HCT116 (cell line): ENCODE results near the gene HORMAD1. TPM values are rescaled to one million over a fixed set of nuclear protein-coding genes. Genes with fewer than 3 reads are reported as not detected.
"Not testable (repeated sequence)": the region's sequence is repeated elsewhere in the genome, so short reads cannot be mapped to it uniquely, and the experiment has no call there.

Source experiments
- ATAC-seq: fragments of 200-7000 bp; cut with Tn5 transposase; 2 replicates; pipeline ENCODE4 v1.9.1; 2020; ENCODE audit warnings: mild to moderate bottlenecking, moderate library complexity
- BruUV-seq: library from RNA; stranded (reverse); fragments of 400-500 nt; replicated peaks from 2 replicates; lab custom pipeline; 2021; lab: Mats Ljungman, UMichigan
- CTCF ChIA-PET: fragments of 300-600 bp; sonication (Branson Sonifier 250); formaldehyde crosslinking; loops from one replicate; lab custom pipeline; 2021; ENCODE audit warnings: antibody characterized with exemption; lab: Charles Lee
- POLR2A ChIA-PET: fragments of 300-600, 350-600 bp; sonication (Branson Sonifier 250); formaldehyde crosslinking; loops from one replicate; lab custom pipeline; 2021; ENCODE audit warnings: antibody characterized with exemption; lab: Charles Lee
- RAD21 ChIA-PET, 2 experiments: fragments of 300-600 bp; sonication (Branson Sonifier 250); formaldehyde crosslinking; loops; one replicate each; lab custom pipeline; 2023; ENCODE audit warnings: low total read pairs in 2 of 2; ENCODE audit not compliant: uncharacterized antibody in 2 of 2, unreplicated experiment in 2 of 2, low non-redundant PET in 1 of 2; lab: Charles Lee
- DNase-seq: peaks from one replicate; pipeline ENCODE4 v3.0.0-alpha.2; 2010; ENCODE audit warnings: low read depth, low spot score
- H2AFZ ChIP-seq: fragments of 200-600 bp; shearing (Covaris generic), sonication (generic); 2 replicates; pipeline ENCODE4 v1.6.1; 2017; ENCODE audit warnings: low read depth, mixed run types, mixed read lengths, antibody characterized with exemption, low read length; ENCODE audit not compliant: poor library complexity, severe bottlenecking
- H3K27ac ChIP-seq: 2 replicates; pipeline ENCODE4 v1.5.1; 2012; ENCODE audit warnings: low read depth, low read length
- H3K27me3 ChIP-seq: fragments of 200-600 bp; sonication (generic); 2 replicates; pipeline ENCODE4 v1.6.1; 2016; ENCODE audit warnings: mixed run types, low read length, mixed read lengths; ENCODE audit not compliant: insufficient read depth
- H3K36me3 ChIP-seq, 2 experiments: fragments of 200-500 bp in 1 of 2; fragments of 200-600 bp in 1 of 2; sonication (Bioruptor generic) in 1 of 2; sonication (generic) in 1 of 2; 2 replicates each; pipeline versions ENCODE4 v1.5.1 to v1.6.1; 2014 to 2016; ENCODE audit warnings: low read length in 2 of 2, inconsistent platforms in 1 of 2, mixed read lengths in 1 of 2, mixed run types in 1 of 2; ENCODE audit not compliant: insufficient read depth in 2 of 2, control insufficient read depth in 1 of 2
- H3K4me1 ChIP-seq, 2 experiments: fragments of 200-600 bp in 1 of 2; sonication (generic) in 1 of 2; 2 replicates each; pipeline versions ENCODE4 v1.5.1 to v1.6.1; 2012 to 2017; ENCODE audit warnings: low read length in 2 of 2, inconsistent platforms in 1 of 2, mild to moderate bottlenecking in 1 of 2, mixed read lengths in 1 of 2, mixed run types in 1 of 2, moderate library complexity in 1 of 2; ENCODE audit not compliant: insufficient read depth in 2 of 2, control insufficient read depth in 1 of 2
- H3K4me2 ChIP-seq: fragments of 200-600 bp; sonication (generic); 2 replicates; pipeline ENCODE4 v1.6.1; 2017; ENCODE audit warnings: mixed run types, low read length, mixed read lengths
- H3K4me3 ChIP-seq, 2 experiments: fragments of 200-600 bp in 1 of 2; sonication (generic) in 1 of 2; replicated peaks in 1 of 2; 2 replicates each; pipeline ENCODE4 v1.5.1; 2011 to 2016; ENCODE audit warnings: low read length in 2 of 2, control low read depth in 1 of 2, low read depth in 1 of 2, mild to moderate bottlenecking in 1 of 2, mixed read lengths in 1 of 2, mixed run types in 1 of 2
- H3K79me2 ChIP-seq: fragments of 200-600 bp; sonication (generic); 2 replicates; pipeline ENCODE4 v1.6.1; 2017; ENCODE audit warnings: mild to moderate bottlenecking, mixed run types, low read length, moderate library complexity, mixed read lengths; ENCODE audit not compliant: insufficient read depth
- H3K9ac ChIP-seq: fragments of 200-600 bp; sonication (generic); 2 replicates; pipeline ENCODE4 v1.6.1; 2016; ENCODE audit warnings: low read length, mixed read lengths
- H3K9me2 ChIP-seq: fragments of 200-600 bp; sonication (generic), shearing (Covaris generic); 2 replicates; pipeline ENCODE4 v1.6.1; 2017; ENCODE audit warnings: mixed run types, mild to moderate bottlenecking, moderate library complexity; ENCODE audit not compliant: insufficient read depth
- H3K9me3 ChIP-seq, 2 experiments: fragments of 200-500 bp in 1 of 2; fragments of 200-600 bp in 1 of 2; sonication (Bioruptor generic) in 1 of 2; sonication (generic) in 1 of 2; 2 replicates each; pipeline ENCODE4 v1.6.1; 2014 to 2017; ENCODE audit warnings: low read length in 2 of 2, mixed read lengths in 2 of 2, inconsistent platforms in 1 of 2, low read depth in 1 of 2, mild to moderate bottlenecking in 1 of 2, mixed run types in 1 of 2, moderate library complexity in 1 of 2; ENCODE audit not compliant: control insufficient read depth in 1 of 2, insufficient read depth in 1 of 2
- H4K20me1 ChIP-seq: fragments of 200-600 bp; sonication (generic), shearing (Covaris generic); 2 replicates; pipeline ENCODE4 v1.6.1; 2017; ENCODE audit warnings: mixed run types, mild to moderate bottlenecking, moderate library complexity; ENCODE audit not compliant: insufficient read depth
- EGR1 ChIP-seq: IDR thresholded peaks from 2 replicates; pipeline ENCODE4 v1.6.1; 2012; ENCODE audit warnings: low read depth
- RAD21 ChIP-seq: IDR thresholded peaks from 2 replicates; pipeline ENCODE4 v1.6.1; 2012; ENCODE audit warnings: low read depth, mild to moderate bottlenecking
- TCF7L2 ChIP-seq: IDR thresholded peaks from 2 replicates; pipeline ENCODE4 v1.7.0; 2011; ENCODE audit warnings: borderline replicate concordance, inconsistent platforms; ENCODE audit not compliant: insufficient read depth, insufficient read length; ENCODE audit errors: extremely low read depth
- YY1 ChIP-seq: IDR thresholded peaks from 2 replicates; pipeline ENCODE4 v1.6.1; 2011; ENCODE audit warnings: low read length, low read depth, moderate library complexity, mild to moderate bottlenecking; ENCODE audit not compliant: insufficient replicate concordance; ENCODE audit errors: extremely low read depth
- ZNF274 ChIP-seq: fragments of 200-500 bp; sonication (Bioruptor generic); IDR thresholded peaks from 2 replicates; pipeline ENCODE4 v1.6.1; 2014; ENCODE audit warnings: mild to moderate bottlenecking, low read depth, low read length, inconsistent platforms
- intact Hi-C: fragments of 100-400 bp; cut with micrococcal nuclease; formaldehyde crosslinking; loops from 2 replicates; pipeline ENCODE4 v1.10.0; 2022
- total RNA-seq: library from RNA; stranded (reverse); gene quantifications from one replicate; pipeline ENCODE4 v1.2.1, GENCODE V29; 2021; ENCODE audit not compliant: unreplicated experiment

HORMAD1 gene
- total RNA-seq, 1 experiment from 2014 or later: not detected

DNA sequence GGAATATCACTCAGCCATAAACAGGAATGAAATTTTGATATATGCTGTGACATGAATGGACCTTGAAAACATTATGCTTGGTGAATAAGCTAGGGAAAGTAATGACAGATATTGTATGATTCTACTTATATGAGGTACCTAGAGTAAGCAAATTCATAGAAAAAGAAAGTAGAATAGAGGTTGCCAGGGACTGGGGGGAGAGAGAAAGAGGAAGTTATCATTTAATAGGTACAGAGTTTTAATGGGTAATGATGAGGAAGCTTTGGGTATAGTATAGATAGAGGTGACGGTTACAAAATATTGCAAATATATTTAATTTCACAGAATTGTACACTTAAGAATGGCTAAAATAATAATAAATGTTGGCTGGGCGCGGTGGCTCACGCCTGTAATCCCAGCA is 60.1 kb downstream of the HORMAD1 start (continued):
- TF ChIP-seq YY1 (no peak), EGR1 (no peak), RAD21 (no peak), ZNF274 (no peak), TCF7L2 (no peak)

GRCh38 chr1:150657064-150657463 is 63.6 kb downstream of the HORMAD1 start:
- H3K9me2 ChIP-seq, H3K79me2 ChIP-seq, H3K27ac ChIP-seq, ATAC-seq, H3K4me2 ChIP-seq, H3K4me3 ChIP-seq, RAD21 ChIA-PET, H3K4me1 ChIP-seq, CTCF ChIA-PET, H4K20me1 ChIP-seq, BruUV-seq, POLR2A ChIA-PET, H3K9me3 ChIP-seq, H2AFZ ChIP-seq, H3K27me3 ChIP-seq, DNase-seq, intact Hi-C loops, H3K9ac ChIP-seq: not testable (repeated sequence)
- peaks cover 3 to 12% of the 10 kb centered on the region in 2 experiments; a peak in 2 of 4 replicates for H3K36me3 ChIP-seq

DNA sequence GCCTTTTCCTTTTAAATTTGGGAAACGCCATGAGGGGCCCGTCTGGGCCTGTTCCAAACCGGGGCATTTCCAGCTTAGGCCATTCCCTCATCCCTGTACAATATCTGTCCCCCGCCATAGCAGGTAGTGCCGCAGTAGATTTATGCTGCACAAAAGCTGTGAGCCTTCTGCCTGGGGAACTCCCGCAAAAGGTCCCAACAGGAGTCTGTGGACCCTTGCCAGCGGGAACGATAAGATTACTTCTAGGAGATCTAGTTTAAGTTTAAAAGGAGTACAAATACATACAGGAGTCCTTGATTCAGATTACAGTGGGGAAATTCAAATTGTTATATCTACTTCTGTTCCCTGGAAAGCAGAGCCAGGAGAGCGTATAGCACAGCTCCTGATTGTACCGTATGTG is 66.1 kb downstream of the HORMAD1 start:
- H3K27ac ChIP-seq, H3K9me2 ChIP-seq, POLR2A ChIA-PET, H3K79me2 ChIP-seq, H3K36me3 ChIP-seq, DNase-seq, ATAC-seq, H3K4me1 ChIP-seq, H3K9ac ChIP-seq, intact Hi-C loops, H4K20me1 ChIP-seq, CTCF ChIA-PET, RAD21 ChIA-PET, H2AFZ ChIP-seq, H3K9me3 ChIP-seq, BruUV-seq, H3K27me3 ChIP-seq, H3K4me3 ChIP-seq: not testable (repeated sequence)
- H3K4me2 ChIP-seq: peak overlapping the region; percentile 51; the same call in 1 of the 2 replicates
